ENCODE measurements around the gene KIF26A.

DNA sequence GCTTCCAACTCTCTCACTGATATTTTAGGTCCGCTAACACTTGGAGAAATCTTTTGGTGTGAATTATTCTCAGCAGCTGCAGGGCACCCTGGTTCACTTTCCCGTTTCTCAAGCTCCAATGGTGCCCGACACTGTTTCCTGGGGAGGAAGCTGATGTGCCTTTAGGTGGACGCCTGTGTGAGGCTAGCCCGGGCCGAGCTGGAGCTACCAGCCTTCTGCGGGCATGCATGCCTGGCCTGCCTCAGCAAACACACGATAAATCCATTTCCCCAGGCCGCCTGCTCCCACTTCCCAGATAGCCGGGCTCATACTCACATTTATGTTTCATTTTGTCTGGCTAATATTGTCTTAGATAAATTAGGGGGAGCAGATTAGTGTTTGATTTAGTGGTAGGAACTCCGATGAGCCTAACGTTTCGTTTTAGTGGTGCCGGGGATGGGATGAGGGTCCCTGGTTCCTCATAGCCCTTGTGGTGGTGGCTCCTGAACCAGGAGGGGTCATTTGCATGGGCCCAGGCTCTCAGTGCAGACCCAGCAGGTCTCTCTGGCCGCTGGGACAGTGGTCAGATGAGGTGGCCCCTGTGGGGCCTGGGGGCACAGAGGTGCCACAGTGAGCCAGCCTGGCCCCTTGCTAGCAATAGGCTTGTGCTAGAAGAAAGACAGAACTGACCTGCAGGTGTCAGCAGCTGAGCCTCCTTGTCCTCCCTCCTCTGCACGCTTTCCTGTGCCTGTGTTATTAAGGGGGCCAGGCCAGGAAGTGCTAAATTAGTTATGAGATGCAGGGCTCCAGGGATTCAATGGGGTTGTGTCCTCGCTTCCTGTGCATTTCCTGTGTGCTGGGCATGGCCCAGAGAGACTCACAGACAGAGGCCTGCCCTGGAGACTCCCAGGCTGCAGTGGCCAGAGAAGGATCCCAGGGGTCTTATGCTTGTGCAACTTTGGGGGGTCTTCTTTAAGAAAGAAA lies 88.3 kb downstream of the KIF26A start:
- TF ChIP-seq, protein P1, sequence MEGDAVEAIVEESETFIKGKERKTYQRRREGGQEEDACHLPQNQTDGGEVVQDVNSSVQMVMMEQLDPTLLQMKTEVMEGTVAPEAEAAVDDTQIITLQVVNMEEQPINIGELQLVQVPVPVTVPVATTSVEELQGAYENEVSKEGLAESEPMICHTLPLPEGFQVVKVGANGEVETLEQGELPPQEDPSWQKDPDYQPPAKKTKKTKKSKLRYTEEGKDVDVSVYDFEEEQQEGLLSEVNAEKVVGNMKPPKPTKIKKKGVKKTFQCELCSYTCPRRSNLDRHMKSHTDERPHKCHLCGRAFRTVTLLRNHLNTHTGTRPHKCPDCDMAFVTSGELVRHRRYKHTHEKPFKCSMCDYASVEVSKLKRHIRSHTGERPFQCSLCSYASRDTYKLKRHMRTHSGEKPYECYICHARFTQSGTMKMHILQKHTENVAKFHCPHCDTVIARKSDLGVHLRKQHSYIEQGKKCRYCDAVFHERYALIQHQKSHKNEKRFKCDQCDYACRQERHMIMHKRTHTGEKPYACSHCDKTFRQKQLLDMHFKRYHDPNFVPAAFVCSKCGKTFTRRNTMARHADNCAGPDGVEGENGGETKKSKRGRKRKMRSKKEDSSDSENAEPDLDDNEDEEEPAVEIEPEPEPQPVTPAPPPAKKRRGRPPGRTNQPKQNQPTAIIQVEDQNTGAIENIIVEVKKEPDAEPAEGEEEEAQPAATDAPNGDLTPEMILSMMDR (conservative IDR thresholded peaks at IDR 0.05) = no peak
- no peak for TF ChIP-seq ZFX (IDR thresholded peaks at IDR 0.05)
